NK-92 (cell line): Measurements from ENCODE around the gene JAKMIP1.

ENCODE experiments used
- DNase-seq: peaks from one replicate; lab custom pipeline; 2025; ENCODE audit not compliant: unreplicated experiment; lab: John Stamatoyannopoulos, UW

Gene JAKMIP1

GRCh38 chr4:6046526-6047129 is 153.7 kb downstream of the JAKMIP1 start:
- DNase-seq: no peak

DNA sequence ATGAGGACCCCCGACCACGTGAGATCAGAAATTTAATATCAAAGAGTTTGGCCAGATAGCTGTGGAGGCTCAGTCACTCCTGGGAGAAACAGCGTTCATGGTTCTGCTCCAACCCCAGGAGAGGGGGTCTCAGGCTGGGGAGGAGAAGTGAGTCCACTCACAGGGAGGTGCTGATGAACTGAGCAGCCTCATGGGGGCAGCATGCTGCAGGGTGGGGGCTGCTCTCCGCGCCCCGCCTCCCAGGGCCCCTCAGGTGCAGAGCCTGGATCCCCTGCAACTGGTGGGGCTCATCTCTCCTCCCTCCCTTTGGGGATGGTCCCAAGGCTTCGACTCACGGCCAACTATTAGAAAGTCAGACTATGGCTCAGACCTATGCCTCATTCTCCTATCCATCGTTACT is 155.5 kb downstream of the JAKMIP1 start:
- DNase-seq: no peak

DNA sequence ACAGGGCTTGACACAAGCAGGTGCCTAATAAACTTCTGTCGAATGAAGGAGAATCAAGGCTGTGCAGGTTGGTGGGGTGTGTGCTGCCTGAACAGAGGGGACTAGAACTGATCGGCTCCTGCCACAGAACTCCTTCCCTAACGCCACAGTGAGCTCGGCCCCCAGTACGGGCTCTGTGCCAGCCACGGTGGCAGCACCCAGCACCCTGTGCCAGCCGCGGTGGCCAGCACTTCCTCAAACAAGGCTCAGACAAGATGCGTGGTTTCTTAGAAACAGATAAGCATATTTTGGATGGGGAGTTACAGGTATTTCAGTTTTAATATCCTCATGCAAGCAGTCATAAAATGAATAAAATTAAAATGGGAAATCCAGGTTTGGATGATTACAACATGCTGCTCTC is 156.1 kb downstream of the JAKMIP1 start:
- DNase-seq: no peak

- DNase-seq: no peak
Measured at GRCh38 chr4:6043843-6044242, 156.5 kb downstream of the JAKMIP1 start.

- no peak for DNase-seq
Measured at GRCh38 chr4:6043188-6043587, 157.2 kb downstream of the JAKMIP1 start.

DNA sequence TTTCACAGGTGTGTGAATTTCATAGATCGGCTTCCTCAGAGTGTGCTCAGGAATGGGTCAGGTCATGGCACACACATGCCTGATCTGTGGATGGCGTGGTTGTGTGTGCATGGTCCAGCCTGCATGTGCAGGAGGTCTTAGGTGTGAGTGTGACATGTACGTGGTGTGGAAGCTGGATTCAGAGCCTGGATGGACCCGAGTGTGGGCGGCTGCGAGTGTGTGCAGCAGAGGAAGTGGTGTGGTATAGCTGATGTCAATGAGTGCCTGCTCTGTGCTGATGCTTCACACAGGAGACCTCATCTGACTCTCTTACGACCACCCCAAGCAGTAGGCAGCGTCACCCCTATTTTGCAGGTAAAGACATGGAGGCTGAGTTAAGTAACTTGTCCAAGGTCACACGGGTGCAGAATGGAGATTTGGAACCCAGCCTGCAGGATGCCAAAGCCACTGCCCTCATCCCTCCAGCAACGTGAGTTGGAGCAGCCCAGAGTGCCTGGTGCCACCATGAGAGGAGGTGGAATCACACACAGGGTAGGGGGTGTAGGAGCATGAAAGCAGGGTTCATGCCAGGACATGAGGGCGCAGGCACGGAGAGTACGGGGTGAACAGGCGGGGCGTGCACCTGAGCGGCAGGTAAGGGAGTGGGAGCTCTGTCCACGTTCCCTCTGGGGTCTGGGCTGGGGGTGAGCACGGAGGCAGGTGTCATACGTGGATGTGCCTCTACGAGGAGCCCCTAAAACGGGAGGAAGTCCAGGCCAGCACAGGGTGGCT is 157.9 kb downstream of the JAKMIP1 start:
- no peak for DNase-seq

- DNase-seq: no peak
Measured at GRCh38 chr4:6041800-6042199, 158.5 kb downstream of the JAKMIP1 start.

DNA sequence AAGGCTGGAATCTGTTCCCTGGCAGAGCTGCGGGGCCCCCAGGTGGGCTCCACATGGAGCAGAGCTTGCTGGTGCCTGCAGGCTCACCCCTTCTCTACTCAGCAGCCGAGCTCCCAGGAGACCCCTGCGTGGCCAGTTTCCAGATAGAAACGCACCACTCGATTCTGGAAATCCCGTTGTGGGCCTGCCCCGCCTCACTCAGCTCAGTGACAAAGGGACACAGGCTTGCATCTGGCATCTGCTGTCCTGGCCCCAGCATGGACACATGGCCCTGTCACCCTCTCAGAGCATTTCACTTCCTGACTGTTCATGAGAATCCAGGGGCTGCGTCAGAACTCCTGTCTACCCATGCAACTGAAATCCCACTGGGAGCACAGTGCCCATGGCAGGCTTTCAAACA is 161.6 kb downstream of the JAKMIP1 start:
- no peak for DNase-seq

GRCh38 chr4:6035786-6036185 is 164.6 kb downstream of the JAKMIP1 start:
- DNase-seq: no peak

DNA sequence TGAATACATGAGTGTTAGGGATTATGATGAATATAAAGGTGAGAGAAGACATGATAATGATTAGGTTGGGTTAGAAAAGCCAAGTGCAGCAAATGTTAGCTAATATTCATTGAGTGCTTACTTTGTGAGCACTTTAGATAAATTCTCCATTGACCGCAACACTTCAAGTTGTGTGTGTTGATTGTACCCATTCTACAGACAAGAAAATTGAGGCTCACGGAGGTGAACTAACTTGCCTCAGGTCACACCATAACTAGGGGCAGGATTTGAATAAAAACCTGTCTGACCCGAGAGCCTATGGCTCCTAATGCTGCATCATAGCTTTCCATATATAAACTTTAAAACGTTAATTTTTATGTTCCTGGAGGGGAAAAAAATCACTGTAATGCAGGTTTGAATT is 167.0 kb downstream of the JAKMIP1 start:
- no peak for DNase-seq

GRCh38 chr4:6032249-6033244 is 167.8 kb downstream of the JAKMIP1 start:
- no peak for DNase-seq

DNA sequence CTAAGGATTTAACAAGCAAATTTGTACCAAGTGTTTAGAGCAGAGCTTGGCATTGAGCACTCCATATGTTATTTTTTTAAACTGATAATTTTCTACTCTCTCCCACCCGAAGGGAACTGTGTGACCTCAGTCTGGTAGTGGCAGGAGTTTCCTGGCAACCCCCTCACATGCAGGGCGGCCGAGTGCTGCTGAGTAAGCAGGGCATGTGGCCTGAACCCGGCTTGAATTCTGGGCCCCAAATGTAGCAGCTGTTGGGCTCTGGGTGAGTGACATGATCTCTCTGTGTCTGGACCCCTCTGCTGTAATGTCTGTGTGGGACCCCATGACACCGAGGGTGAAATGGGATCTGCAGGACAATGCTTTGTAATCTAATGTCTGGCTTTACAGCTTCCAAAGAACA is 168.5 kb downstream of the JAKMIP1 start:
- no peak for DNase-seq

- DNase-seq: no peak
Measured at GRCh38 chr4:6030679-6031078, 169.7 kb downstream of the JAKMIP1 start.

DNA sequence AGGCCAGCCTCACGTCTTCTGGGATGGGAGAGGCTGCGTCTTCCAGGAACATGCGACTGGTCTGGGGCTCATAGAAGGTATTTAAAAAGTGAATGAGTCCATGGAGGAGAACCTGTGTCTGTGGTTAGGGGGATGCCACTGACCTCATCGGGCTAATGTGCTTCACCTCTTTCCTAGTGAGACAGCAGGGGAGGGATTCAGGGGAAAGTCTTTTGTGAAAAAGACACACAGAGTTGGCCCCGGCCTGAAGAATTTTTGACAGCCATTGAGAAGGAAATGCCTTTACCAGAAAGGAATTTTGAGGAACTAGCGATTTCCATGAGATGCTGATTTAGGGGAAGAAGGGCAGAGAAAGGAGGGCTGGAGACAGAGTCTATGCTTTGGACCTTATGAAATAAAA is 171.1 kb downstream of the JAKMIP1 start:
- DNase-seq: no peak

DNA sequence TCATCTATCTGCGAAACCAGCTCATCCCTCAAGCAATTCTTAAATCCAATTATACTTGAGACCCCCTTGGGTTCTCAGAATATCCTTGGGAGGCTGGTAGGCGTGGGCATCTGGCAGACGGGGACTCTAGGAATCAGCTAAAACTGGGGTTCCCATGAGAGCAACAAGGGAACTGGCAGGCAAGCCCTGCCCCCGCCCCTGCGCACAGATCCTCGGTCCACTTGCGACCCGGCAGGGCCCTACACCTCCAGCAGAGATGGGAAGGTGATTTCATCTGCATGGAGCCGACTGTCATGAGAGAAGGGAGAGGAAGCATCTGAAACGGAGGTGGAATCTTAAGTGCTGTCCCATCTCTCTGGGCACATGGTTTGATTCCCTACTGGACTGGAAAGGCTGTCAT is 172.2 kb downstream of the JAKMIP1 start:
- DNase-seq: no peak

DNA sequence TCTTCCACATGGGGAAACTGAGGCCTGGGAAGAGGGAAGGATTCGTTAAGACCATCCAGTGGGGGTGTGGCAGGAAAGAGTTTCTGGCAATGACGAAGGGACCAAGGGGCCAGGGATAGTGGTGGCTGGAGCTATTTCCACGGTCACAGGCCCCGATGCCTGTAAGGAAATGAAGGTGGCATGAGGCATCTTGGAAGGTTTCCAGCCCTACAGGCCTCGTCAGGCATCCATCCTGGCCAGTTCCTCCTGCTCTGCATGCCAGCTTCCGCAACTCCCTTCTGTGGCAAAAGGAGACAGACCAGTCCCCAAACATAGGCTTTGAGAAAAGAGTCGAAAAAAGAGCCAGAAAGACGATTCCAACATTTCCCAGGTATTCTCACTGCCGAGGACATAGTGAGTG is 173.0 kb downstream of the JAKMIP1 start:
- no peak for DNase-seq

DNA sequence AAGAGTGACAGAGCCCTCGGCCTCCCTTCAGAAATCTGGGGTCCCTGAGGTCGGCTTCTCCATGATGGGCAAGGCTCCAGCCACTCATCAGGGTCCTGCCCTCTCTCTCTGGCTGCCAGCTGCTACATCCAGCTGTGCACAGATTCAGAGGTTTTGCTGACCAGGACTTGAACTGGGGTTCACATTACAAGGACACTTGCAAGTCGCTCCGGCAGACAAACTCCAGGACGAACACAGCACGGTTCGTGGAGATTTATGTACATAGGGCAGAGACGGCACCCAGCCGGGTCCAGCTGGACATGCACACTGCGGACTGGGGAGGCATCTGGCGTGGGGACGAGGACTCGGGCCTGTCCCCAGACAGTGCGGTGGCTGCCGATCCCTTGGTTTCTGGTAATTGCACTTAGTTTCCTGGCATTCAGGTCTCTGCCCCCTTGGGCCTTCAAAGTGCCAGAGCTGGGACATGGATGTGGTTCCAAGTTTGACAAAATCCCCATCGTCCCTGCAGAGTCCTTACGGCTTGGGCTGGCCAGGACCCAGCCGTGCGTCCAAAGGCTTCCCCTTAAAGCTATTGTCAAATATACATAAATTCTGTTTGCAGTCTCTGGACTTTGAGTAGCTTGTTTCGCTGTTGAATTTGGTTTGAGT is 175.9 kb downstream of the JAKMIP1 start:
- no peak for DNase-seq

- no peak for DNase-seq
Measured at GRCh38 chr4:6023731-6024130, 176.6 kb downstream of the JAKMIP1 start.

GRCh38 chr4:6022607-6023288 is 177.6 kb downstream of the JAKMIP1 start:
- no peak for DNase-seq

- no peak for DNase-seq
Measured at GRCh38 chr4:6021831-6022606, 178.3 kb downstream of the JAKMIP1 start.
